ENCODE measurements around the gene MAP3K21. TPM values are rescaled to one million over a fixed set of nuclear protein-coding genes. Genes with fewer than 3 reads are reported as not detected.

The MAP3K21 gene
- total and polyA plus RNA-seq, 12 donors, result 0.39 to 12.1 (median 6.0) TPM

GRCh38 chr1:233337505-233337904 lies 10.0 kb downstream of the MAP3K21 start:
- TF ChIP-seq POLR2A (IDR thresholded peaks at IDR 0.05), result no peak
- TF ChIP-seq, protein P1, sequence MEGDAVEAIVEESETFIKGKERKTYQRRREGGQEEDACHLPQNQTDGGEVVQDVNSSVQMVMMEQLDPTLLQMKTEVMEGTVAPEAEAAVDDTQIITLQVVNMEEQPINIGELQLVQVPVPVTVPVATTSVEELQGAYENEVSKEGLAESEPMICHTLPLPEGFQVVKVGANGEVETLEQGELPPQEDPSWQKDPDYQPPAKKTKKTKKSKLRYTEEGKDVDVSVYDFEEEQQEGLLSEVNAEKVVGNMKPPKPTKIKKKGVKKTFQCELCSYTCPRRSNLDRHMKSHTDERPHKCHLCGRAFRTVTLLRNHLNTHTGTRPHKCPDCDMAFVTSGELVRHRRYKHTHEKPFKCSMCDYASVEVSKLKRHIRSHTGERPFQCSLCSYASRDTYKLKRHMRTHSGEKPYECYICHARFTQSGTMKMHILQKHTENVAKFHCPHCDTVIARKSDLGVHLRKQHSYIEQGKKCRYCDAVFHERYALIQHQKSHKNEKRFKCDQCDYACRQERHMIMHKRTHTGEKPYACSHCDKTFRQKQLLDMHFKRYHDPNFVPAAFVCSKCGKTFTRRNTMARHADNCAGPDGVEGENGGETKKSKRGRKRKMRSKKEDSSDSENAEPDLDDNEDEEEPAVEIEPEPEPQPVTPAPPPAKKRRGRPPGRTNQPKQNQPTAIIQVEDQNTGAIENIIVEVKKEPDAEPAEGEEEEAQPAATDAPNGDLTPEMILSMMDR (IDR thresholded peaks at IDR 0.05), result no peak
- 85 to 92% (median 86%) methylated on average over 3 of the region's 3 CpGs for WGBS, 4 donors
- Histone ChIP-seq H3K27ac (no peak overlapping the region), H3K36me3 (replicated peaks in 1 of 2) (no peaks in the 10 kb centered on the region), H3K4me1 (replicated peaks in 1 of 2) (peaks cover 3 to 7% of the 10 kb centered on the region in 2 donors), H3K9me3 (replicated peaks in 1 of 3) (no peaks in the 10 kb centered on the region), H3K4me3 (no peak overlapping the region), H3K27me3 (no peaks in the 10 kb centered on the region)
- intact Hi-C loops (cut with DNase I), result no loop called here
- no peak for DNase-seq

GRCh38 chr1:233338102-233338501 lies 10.6 kb downstream of the MAP3K21 start:
- Histone ChIP-seq H3K9me3 (replicated peaks in 1 of 3) (no peaks in the 10 kb centered on the region), H3K27ac (no peak overlapping the region), H3K27me3 (no peaks in the 10 kb centered on the region), H3K4me3 (no peak overlapping the region), H3K4me1 (replicated peaks in 1 of 2) (peaks cover under 1 to 3% of the 10 kb centered on the region in 2 donors), H3K36me3 (replicated peaks in 1 of 2) (no peaks in the 10 kb centered on the region)
- DNase-seq, result no peak
- intact Hi-C loops (cut with DNase I), result no loop called here
- TF ChIP-seq, protein P1 (IDR thresholded peaks at IDR 0.05), result no peak
- no peak for TF ChIP-seq POLR2A (IDR thresholded peaks at IDR 0.05)
- 95 to 99% (median 97%) methylated on average over 2 of the region's 2 CpGs for WGBS, 4 donors

DNA sequence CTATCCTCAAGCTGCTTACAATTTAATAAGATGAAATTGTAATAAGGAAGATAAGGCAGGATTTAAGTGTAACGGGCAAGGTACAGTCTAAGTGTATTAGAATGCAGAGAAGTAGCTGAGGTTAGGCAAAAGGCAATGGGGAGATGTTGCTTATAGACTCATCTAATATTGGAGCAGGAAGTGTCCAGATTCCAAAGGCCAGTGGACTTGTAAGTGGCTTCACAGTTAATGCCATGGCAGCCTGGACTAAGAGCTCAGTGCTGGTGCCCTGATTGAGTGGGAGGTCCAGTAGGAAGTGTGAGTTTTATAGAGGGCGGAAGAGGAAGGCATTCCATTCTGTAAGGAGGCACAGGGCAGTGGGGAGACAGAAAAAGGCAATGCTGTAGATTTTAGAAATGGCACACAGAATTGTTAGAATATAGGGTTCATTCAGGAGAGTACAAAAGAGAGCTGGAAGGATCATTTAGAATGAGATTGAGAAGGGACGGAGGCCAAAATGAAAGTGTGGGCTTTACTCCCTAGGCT lies 12.6 kb downstream of the MAP3K21 start:
- TF ChIP-seq, protein P1 (IDR thresholded peaks at IDR 0.05), result no peak
- no peak for TF ChIP-seq POLR2A (IDR thresholded peaks at IDR 0.05)
- WGBS, 4 donors, result 78 to 97% (median 86%) methylated on average over 3 of the region's 3 CpGs

DNA sequence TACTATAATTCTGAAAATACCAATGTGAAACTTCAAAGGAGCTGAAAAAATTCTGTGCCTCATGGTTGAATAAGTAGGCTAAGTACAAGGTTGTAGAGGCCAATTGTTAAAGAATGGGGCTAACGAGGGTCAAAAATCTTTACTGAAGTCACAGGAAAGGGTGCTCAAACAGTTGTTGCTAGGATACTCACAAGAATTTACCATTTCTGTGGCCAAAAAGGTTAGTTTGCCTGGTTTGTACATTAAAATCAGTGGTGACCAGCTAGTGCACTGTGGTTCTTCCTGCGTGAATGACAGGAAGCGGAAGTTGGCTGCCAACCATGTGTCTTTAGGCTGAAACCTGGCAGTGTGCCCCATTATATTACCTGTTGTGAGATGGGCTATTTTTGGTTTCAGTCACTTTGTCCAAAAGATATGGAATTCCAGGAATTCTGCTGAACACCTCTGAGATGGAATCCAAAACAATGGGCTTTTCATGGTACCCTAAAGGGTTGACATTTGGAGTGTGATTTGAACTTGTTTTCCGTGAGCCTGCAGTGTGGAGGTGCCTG lies 13.5 kb downstream of the MAP3K21 start:
- H3K27me3 ChIP-seq, result no peaks in the 10 kb centered on the region
- intact Hi-C loops (cut with DNase I), result no loop called here
- H3K9me3 ChIP-seq (replicated peaks in 1 of 3), result no peaks in the 10 kb centered on the region
- no peak for TF ChIP-seq POLR2A (IDR thresholded peaks at IDR 0.05)
- TF ChIP-seq, protein P1 (IDR thresholded peaks at IDR 0.05), result no peak
- DNase-seq, result no peak
- H3K27ac ChIP-seq, result no peak overlapping the region
- H3K36me3 ChIP-seq (replicated peaks in 1 of 2), result no peaks in the 10 kb centered on the region
- no peak overlapping the region for H3K4me3 ChIP-seq
- H3K4me1 ChIP-seq (replicated peaks in 1 of 2), result no peaks in the 10 kb centered on the region
- WGBS, 4 donors, result 67 to 87% (median 75%) methylated on average over 4 of the region's 4 CpGs

More for the DNA sequence above, 12.6 kb downstream of the MAP3K21 start:
- H3K27me3 ChIP-seq, result no peaks in the 10 kb centered on the region
- H3K36me3 ChIP-seq (replicated peaks in 1 of 2), result no peaks in the 10 kb centered on the region
- H3K9me3 ChIP-seq (replicated peaks in 1 of 3), result no peaks in the 10 kb centered on the region
- no peak overlapping the region for H3K27ac ChIP-seq
- no peaks in the 10 kb centered on the region for H3K4me1 ChIP-seq (replicated peaks in 1 of 2)
- intact Hi-C loops (cut with DNase I), result no loop called here
- no peak overlapping the region for H3K4me3 ChIP-seq
- no peak for DNase-seq

Data from adrenal gland (tissue), 12 donors.